Fibroblast of gingiva (primary cell): Measurements from ENCODE around the gene CEP192.
"Not testable (repeated sequence)": the region's sequence is repeated elsewhere in the genome, so short reads cannot be mapped to it uniquely, and the experiment has no call there.

Experiments
- DNase-seq: peaks from one replicate; pipeline ENCODE4 v3.0.0-alpha.2; 2011; ENCODE audit warnings: low read depth

CEP192 gene

DNA sequence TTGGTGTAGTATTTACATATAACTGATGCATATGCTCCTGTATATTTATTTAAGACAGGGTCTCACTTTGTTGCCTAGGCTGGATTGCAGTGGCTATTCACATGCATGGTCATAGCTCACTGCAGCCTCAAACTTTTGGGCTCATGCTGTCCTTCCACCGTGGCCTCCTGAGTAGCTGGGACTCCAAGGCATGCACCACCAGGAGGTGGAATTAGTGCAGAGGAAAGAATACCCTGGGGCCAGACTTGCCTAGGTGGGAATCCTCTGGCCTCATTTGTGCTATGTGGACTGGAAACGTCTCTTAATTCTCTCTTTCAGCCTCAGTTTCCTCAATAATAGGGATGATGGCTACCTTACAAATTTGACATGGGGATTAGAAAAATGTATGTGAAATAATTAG is 2.3 kb downstream of the CEP192 start:
- no peak for DNase-seq

DNA sequence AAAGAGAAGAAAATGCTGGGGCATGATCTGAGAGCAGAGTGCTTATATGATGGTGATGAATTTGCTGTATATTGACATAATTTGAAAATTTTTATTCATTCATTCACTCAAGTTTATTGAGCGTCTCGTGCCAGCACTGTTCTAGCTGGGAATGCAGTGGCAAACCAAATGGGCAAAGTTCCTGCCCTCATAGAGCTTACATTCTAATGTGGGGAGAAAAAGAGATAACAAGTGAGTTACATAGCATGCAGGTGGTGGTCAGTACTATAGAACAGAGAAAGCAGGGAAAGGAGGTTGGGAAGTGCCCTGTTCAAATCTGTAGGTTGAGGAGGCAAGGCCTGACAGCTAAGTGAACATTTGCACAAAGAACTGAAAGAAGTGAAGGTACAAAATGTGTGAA is 4.3 kb downstream of the CEP192 start:
- DNase-seq, result no peak

DNA sequence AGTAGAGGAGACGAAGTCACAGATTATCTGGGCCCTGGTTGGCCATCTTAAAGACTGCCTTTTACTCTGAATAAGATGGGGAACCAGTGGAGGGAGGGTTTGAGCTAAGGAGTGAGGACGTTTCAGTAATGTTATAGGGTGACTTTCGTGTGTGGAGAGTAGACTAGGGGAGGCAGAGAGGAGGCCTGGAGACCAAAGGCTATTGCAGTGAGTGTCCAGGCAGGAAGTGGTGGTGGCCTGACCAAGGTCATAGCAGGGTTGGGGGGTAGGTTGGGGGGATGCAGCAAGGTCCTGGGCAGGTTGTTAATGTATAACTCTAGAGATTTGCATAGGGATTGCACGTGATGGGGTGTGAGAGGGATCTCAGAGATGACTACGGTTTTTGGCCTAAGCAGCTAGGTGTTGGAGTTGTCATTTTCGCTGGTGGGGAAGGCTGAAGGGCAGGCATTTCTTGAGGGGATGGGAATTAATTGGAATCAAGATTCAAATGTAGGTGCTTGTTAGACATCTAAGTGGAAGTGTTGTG is 4.9 kb downstream of the CEP192 start:
- DNase-seq, result no peak

DNA sequence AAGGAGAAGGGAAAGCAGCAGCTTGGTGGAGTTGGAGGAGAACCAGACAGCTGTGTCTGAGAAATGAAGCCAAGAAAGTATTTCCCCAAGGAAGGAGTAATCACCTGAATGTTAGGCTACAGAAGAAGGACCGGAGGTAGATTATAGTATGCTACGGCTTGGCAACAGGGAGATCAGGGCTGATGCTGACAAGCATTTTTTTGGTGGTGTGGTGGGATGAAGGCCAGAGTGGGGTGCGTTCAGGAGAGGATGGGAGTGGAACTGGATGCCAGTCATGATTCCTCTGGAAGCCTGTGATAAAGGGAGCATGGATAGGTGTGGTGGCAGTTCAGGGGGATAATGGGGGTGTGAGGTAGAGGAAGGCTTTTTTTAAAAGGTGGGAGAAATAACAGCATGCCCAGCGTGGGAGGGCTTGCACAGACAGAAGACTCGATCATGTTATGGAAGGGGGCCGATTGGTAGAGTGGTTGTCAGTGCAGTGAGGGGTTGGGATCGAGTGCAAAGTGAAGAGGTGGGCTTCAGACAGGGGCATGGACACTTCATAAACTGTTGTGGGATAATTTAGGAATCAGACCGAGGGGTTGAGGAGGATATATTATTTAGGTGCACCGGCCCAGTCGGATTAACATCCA is 5.6 kb downstream of the CEP192 start:
- DNase-seq, result no peak

DNA sequence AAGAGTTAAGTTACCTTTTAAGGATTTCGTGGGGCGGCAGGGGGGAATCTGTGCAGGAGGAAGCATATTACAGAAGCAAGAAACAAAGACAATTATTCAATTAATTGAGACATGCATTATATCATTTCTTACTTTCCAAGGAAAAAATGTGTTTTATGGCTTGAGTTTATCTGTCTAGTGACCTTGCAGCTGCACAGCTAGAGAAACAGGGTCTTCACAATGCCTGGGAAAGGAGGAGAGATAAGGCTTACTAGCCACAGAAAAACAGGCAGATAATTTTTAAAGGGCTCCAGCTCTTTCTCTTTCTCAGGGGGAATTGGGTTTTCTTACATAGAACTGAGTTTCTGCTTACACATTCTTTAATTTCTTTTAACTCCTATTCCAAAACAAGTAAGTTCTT is 6.2 kb downstream of the CEP192 start:
- not testable (repeated sequence) for DNase-seq

DNA sequence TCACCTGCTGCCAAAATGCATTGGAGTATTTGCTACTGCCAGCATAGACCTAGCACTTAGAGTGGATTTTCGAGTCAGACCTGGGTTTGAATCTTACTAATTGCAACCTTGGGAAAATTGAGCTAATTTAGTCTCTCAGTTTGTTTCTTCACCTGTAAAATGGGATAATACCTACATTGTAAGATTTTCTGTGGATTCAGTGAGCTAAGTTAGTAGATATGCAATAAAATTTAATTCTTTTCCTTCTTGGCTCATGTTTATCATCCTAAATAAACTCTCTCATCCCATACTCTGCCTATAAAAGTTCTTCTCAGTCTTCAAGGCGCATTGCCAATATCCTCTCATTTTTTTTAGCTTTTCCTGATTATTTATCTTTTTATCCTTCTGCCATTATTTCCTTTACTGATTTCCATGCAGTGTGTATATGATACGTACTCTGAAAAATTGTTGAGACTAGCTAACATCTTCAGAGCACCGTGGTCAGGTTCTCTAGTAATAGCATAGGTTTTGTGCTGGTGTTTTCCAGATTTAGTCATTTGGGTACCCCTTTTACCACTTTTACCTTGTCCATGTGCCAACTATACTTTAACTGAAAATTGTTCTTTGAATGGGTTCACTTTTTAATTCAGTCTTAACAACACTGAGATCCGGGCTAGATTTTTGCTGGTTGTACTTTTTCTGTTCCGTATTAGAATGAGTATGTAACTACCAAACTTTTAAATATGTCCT is 7.3 kb downstream of the CEP192 start:
- no peak for DNase-seq

DNA sequence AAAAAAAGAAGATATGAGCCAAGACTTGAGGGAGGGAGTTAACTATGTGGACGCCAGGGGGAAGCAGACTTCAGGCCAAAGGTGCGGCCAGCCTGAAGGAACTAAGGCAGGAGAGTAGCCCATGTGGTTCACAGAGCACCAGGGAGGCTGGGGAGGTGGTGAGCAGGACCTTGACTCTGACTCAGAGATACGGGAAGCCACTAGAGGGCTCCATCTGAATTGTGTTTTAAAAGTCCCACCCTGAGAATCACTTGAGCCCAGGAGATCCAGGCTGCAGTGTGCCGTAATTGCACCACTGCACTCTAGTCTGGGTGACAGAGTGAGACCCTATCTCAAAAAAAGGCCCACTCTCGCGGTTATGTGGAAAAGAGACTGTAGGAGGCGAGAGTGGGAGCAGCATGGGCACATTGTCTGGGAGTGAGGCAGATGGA is 12.3 kb downstream of the CEP192 start:
- peak; percentile 65 for DNase-seq

DNA sequence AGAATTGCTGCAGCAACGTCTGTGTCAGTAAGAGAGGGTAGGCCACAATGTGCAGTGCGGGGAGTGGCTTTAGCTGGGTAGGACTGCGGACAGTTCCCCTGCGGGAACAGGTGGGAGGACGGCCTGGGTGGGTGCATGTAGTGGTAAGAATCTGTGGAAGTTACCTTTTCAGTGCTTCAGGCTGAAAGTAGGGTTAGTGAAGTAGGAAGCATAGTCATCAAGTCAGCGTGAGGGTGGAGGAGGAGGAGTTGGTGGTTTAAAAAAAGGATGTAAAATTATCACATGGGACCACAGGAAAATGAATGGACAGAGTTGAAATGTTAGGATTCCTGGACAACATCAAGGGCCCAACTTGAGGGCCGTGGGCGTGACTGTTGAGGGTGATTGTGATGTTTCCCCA is 13.2 kb downstream of the CEP192 start:
- DNase-seq, result no peak

DNA sequence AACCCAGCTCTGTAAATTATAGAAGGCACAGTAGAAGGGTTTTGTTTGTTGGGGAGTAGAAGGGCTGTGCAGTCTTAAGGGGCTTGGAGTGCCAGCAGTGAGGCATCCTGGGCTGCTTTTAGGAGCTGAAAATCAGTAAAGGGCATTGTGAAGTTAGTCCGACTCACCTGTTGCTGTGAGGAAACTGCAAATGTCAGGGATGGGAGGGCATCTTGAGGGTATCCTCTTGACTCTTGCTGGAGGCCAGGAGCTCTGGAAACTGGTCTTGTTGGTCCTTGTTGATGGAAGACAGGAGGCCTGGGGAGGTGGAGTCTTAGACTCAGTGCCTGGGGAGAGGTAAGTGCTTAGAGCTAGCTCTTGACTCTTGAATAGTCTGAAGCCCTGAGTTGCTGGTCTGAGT is 14.1 kb downstream of the CEP192 start:
- DNase-seq, result no peak

DNA sequence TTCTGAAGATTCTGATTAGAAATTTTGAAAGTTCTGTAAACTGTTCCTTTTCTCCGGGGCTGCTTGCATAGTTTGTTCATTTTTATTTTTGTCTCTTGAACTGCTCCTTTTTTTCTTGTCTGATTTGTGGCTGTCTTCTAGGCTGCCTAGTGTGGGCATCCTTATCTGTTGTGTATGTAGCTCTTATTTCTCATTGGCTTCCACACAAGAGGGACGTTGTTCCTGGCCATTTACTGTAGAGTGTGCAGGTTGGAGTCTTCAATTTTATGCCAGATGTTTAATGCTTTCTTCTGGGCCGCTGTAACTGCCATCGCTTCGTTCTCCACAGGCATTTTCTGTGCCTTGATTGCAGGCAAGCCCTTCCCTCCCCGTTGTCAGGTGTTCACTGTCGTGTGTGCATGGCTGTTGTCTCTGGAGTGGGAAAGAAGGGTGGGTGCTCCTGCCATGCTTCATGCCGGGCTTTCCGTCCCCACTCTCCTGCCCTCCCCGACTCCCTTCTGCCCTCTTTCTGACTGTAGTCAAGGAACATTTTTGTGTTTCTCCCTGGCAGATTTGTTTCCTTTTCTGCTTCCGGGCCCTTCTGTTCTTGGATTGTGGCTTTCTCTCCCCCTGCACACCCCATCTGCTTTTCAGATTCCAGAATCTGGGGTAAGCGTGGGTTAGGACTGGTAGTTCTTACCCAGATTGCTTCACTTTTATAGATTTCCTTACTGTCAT is 15.5 kb downstream of the CEP192 start:
- no peak for DNase-seq

DNA sequence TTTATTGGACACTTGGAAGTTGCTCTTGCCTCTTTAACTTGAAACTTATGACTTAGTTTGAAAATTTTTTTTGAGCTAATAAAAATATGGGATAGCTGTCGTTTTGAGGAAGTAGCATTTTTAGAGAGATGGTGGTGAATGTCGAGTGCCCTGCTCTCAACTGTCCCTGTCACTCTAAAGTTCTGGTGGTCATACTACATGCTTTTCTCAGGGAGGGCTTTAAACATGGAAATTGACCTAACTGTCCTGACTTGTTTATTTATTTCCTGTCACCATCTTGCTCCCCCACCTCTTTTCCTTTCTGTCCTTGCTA is 16.0 kb downstream of the CEP192 start:
- no peak for DNase-seq

DNA sequence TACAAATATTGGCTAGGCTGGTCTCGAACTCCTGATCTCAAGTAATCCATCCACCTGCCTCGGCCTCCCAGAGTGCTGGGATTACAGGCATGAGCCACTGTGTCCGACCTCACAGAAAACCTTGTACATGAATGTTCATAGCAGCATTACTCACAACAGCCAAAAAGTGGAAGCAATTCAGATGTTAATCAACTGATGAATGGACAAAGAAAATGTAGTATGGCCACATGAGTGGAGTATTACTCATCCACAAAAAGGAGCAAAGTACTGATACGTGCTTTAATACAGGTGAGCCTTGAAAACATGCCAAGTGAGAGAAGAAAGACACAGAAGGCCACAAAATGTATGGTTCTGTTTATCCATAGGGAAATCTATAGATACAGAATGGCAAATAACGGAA is 20.6 kb downstream of the CEP192 start:
- DNase-seq, result no peak

DNA sequence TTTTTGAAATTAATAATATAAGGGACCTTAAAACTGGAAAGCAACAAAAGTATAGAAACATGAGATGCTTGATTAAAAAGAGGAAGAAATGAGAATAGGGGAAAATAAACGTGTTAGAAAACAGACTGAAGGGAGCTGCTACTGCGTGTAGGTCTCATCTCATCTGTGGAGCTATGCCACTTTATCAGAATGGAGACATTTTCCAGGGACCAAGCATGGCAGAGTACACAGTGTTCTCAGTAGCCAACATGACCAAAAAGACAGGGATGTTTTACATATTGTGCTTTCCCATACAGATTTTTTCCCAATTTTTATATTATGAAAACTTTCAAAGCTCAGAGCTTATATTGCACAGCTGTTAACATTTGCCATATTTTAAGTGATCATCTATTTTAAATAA is 23.1 kb downstream of the CEP192 start:
- DNase-seq, result no peak

DNA sequence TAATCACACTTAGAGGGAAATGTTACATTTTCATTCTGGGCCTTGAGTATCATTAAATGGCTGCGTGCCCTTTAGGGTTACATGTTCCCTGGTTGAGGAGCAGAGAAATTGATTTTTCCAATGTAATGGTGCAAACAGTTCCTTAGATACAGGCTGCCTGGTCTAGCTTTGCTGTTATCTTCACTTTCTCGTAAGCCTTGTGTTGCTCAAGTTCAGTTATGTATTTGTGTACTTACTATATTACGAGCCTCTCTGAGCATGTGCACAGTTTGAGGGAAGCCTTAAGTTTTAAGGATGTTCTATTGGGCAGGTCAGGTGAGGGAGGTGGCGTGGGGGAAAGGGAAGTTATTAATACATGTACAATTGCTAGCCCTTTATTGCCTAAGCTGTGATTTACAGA is 23.7 kb downstream of the CEP192 start:
- no peak for DNase-seq

DNA sequence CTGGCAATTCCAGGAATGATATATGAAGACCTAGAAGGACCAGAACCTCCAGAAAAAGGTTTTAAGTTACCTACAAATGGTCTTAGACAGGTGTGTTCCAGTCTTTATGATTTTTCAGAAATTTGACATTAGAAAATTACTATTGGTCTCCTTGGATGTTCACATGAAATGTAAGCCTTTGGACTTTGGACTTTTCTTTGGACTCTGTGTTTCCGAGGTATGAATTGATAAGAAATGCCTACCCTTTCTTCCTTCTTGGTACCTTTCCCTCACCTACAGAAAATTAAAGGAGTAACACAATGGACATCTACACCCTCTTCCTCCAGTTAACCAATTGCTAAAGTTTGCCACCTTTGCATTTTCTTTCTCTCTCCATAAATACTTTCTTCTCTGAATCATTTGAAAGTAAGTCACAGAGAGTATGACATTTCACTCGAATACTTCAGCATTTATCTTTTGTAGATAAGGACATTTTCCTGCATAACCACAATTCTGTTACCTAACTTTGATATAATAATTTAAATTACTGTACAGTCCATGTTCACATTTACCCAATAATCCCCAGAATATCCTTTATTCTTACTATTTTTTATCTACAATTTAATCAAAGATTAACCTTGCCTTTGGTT is 26.2 kb downstream of the CEP192 start:
- no peak for DNase-seq

DNA sequence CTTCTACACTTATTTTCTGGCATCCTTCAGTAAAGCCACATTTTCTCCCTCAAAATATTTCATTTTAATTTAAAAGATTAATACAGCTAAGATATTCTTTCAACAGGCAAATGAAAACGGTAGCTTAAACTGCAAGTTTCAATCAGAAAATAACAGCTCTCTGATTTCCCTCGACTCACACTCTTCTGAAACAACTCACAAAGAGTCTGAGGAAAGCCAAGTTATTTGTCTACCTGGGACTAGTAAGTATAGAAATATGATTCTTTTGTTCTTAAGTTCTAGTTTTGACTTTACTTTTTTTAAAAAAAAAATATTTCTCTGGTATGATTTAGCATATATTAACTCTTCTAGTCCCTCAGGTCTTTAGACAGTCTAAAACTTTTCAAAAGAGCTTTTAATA is 27.2 kb downstream of the CEP192 start:
- DNase-seq, result no peak

DNA sequence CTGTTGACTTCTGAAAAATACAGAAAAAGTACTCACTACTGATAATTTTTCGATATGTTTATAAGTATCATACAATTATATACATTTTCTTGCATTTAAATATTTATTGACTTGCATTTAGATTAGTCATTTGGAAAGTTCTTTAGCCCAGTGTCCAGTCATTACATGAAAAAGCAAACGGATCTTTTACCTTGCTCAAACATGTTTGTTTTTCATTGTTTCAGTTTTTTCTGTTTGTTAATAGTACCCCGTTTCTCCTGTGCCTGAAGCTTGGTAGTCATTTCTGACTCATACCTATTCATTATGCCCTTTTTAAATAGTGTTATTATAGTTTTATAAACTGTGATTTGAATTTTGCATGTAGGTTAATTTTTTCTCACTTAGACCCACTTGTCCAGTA is 28.1 kb downstream of the CEP192 start:
- no peak for DNase-seq

DNA sequence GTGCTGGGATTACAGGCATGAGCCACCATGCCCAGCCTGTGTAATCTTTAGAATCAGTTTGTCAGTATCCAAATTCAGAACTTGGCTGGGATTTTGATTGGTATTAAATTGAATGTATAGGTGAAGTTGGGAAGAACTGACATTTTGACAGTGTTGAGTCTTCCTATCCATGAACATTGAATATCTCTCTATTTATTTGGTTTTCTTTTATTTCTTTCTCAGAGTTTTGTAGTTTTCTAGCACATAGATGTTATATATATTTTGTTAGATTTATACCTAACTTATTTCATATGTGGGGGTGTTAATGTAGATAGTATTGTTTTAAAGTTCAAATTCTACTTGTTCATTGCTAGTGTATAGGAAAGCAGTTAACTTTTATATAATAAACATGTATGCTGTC is 31.5 kb downstream of the CEP192 start:
- no peak for DNase-seq

DNA sequence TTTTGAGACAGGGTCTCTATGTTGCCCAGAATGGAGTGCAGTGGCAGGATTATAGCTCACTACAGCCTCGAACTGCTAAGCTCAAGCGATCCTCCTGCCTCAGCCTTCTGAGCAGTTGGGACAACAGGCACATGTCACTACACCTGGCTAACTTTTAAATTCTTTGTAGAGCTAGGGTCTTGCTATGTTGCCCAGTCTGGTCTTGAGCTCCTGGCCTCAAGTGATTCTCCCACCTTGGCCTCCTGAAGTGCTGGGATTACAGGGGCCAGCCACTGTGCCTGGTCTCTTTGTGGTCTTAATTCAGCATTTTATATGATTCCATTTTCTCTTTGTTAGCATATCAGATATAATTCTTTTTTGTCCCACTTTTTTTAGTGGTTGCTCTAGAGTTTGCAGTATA is 34.1 kb downstream of the CEP192 start:
- no peak for DNase-seq

DNA sequence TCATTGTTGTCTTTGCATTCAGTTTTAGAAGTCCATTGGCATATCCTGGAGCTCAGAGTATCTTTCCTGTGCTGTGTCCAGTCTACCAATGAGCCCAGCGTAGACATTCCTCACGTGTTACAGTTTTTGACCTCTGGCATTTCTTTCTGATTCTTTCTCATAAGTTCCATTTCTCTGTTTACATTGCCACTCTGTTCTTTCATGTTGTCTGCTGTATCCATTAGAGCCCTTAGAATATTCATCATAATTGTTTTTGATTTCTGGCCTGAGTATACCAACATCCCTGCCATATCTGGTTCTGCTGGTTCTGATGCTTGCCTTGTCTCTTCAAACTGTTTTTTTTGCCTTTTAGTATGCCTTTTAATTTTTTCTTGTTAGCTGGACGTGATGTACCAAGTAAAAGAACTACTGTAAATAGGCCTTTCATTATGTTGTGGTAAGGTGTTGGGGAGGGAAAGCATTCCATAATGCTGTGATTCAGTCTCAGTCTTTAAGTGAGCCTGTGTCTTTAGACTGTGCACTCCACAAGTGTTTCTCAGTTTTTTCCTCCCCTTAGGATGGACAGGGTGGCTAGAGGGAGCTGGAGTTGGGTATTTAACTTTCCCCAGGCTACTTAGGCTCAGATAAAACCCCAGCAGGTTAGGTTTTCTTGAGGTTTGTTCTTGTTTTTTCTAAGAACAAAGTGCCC is 35.6 kb downstream of the CEP192 start:
- peak; percentile 34 for DNase-seq

DNA sequence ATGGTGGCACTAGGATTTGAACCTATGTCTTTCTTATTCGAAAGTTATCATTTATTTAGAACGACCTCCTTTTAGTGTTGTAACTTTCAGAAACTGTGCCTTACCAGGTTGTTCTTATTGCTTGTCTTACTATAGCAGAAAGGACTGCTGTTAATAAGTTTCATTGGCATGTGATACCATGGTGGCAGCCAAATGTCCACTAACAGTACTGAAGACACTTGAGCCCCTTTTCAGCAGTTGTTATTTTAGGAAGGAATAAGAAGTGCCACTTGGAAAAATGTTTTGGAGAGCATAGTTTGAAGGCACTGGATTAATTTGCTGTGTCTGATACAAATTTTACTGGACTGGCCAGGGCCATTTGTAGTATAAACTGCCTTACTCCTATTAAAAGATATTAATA is 37.7 kb downstream of the CEP192 start:
- DNase-seq, result no peak

DNA sequence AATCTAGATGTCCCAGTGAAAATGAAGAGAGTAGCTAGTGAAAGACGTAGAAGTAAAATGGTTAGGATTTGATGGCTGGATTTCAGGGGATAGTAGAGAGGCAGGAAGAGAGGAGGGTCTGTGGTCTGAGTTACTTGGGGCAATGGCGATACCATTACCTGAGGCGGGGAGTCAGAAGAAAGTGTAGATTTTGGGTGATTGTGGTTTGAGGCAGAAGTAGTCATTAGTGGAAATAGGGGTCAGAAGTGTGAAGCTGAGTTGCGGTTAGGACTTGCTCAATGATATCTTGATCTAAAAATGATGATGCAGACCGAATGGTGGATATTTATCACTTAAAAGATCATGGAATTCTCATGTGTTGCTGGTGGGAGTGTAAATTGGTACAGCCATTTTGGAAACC is 41.0 kb downstream of the CEP192 start:
- DNase-seq, result no peak
